AG09309 (cell line): ENCODE measurements around the gene LMOD3.

ENCODE experiments used
- DNase-seq: peaks from one replicate; pipeline ENCODE4 v3.0.0-alpha.2; 2010; ENCODE audit warnings: low read depth
- H3K4me3 ChIP-seq: 2 replicates; pipeline ENCODE4 v1.5.1; 2011; ENCODE audit warnings: mild to moderate bottlenecking, low read depth, low read length, moderate library complexity; ENCODE audit not compliant: control insufficient read depth
- TF ChIP-seq, protein P1 (sequence below): IDR thresholded peaks from 2 replicates; pipeline ENCODE4 v1.5.1; 2011; ENCODE audit warnings: mild to moderate bottlenecking, low read depth, low read length, inconsistent platforms; ENCODE audit not compliant: insufficient read depth, control insufficient read depth; ENCODE audit errors: missing control alignments

The LMOD3 gene

DNA sequence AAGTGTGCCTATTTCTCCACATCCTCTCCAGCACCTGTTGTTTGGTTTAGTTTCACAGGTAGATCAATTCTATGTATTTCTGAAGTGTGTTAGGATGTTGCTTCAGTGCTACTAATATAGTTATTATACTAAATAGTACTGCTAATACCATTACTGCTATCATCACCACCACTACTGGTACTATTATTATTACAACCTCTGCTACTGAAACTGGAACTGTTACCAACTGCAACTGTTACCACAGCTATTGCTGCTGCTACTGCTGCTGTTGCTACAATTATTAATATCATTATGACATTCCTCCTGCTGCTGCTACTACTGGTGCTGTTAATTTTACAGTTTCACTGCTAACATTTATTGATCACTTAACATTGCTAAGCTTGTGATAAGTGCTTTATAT, 8.3 kb upstream of the LMOD3 start:
- DNase-seq, result no peak
- no peak overlapping the region for H3K4me3 ChIP-seq
- TF ChIP-seq, protein P1, sequence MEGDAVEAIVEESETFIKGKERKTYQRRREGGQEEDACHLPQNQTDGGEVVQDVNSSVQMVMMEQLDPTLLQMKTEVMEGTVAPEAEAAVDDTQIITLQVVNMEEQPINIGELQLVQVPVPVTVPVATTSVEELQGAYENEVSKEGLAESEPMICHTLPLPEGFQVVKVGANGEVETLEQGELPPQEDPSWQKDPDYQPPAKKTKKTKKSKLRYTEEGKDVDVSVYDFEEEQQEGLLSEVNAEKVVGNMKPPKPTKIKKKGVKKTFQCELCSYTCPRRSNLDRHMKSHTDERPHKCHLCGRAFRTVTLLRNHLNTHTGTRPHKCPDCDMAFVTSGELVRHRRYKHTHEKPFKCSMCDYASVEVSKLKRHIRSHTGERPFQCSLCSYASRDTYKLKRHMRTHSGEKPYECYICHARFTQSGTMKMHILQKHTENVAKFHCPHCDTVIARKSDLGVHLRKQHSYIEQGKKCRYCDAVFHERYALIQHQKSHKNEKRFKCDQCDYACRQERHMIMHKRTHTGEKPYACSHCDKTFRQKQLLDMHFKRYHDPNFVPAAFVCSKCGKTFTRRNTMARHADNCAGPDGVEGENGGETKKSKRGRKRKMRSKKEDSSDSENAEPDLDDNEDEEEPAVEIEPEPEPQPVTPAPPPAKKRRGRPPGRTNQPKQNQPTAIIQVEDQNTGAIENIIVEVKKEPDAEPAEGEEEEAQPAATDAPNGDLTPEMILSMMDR, result no peak

DNA sequence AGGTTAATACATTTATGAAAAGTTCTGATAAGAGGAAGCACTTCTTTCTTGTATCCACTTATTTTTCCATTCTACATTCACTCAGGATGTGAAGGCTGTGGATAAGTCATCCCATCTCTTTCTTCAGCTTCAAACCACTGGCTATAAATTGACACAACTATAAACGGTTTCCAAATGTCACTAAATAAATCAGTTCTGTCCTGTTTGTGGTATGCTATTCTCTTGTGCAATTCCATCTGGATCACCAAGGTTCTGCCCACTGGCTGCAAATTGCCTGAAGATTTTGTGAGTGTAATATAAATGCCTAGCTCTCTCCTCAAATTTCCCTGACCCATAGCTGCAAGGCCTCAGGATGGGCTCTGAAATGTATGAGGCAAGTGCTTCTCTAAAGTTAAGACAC, 7.1 kb upstream of the LMOD3 start:
- TF ChIP-seq, protein P1, result no peak
- peak; percentile 73 for DNase-seq
- H3K4me3 ChIP-seq, result no peak overlapping the region

DNA sequence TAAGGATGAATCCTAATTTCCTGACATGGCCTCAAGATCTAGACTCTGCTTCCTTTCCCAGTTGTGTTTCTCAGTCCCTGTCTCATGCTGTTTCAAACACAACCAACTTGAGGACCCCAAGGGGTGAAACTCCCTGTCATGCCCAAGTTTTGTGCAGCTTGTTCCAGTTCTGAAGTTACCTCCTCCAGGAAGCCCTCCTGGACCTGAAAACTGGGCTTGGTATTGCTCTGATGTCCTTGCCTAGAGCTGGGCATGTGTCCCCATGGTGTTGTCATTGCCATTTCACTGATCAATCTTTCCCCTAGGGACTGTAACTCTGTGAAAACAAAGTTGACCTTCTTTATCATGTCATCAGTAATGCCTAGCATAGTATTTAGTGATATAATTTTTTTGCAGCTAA, 6.1 kb upstream of the LMOD3 start:
- no peak for DNase-seq
- TF ChIP-seq, protein P1, result no peak
- H3K4me3 ChIP-seq, result no peak overlapping the region

DNA sequence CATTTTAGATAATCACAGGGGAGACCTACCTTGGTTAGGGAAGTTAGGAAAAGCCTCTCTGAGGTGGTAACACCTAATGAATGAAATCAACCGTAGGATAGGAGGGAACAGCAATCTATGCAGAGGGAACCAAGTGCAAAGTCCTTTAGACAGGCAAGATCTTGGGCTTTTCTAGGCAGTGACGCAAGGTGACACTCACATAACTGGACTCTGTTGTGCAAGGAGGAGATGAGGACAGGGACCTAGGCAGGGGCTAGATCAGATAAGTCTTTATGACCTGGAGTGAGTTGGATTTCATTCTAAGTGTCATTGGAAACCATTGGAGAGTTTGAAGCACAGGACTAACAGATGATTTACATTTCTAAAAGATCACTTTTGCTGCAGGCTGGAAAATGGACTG, 4.6 kb upstream of the LMOD3 start:
- no peak for DNase-seq
- H3K4me3 ChIP-seq, result no peak overlapping the region
- TF ChIP-seq, protein P1, result no peak

DNA sequence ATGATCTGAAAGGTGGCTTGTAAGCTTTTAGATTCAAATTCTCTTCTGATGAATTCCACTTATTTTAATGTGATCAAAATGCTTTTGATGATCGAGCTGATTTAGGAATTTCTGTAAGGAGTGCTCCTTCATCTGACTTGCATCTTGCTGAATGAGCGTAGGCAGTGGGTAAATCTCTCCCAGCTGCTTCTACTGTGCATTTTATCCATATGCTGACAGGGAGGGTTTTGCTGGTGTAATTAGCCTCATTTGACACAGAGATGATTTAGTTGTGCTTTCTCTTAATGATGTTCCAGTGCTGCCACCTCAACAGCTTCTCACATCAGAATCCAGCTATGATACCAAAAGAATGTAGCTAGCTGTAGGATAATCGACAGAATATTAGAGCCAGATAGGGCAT, 3.8 kb upstream of the LMOD3 start:
- no peak overlapping the region for H3K4me3 ChIP-seq
- TF ChIP-seq, protein P1, result no peak
- DNase-seq, result no peak

DNA sequence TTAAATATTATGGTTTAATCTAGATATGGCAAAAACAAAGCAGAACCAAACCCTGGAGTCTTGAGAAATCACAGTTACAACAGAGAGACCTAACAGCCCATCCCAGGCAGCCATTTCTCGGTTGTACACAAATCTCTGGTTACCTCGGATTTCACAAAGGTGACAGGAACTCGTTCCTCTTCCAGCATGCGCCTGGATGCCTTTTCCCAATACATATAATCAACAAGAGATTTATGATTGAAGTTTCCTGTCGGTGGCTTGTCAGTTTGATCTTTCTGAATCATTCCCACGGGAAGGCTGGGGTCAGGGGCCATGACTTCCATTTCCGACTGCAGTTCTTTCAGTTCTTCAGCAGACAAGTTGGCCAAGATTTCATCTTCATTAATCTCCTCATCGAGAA, 445 bp downstream of the LMOD3 start:
- no peak overlapping the region for H3K4me3 ChIP-seq
- TF ChIP-seq, protein P1, result no peak
- DNase-seq, result no peak

DNA sequence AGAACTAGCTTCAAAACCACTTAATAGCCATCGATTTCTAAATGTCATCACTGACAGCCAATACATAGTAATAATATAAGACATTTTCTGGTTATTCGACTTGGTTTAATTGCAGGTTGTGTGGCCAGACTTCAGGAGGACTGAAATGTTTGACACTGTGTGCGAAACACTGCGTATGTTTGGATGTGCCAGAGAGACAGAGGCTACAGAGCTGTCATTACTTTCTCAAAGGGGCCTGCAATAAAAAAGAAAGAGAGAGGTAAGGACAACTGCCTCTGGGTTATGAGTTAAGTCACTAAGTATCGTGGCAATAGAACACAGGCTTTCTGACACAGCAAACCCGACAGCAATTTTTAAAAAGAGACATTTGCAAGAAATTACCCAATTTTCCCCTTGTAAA, 882 bp downstream of the LMOD3 start:
- no peak overlapping the region for H3K4me3 ChIP-seq
- no peak for DNase-seq
- TF ChIP-seq, protein P1, result no peak
